WTC11 (cell line): Measurements from ENCODE around the gene PPP2R2C. TPM values are rescaled to one million over a fixed set of nuclear protein-coding genes. Genes with fewer than 3 reads are reported as not detected.

Source experiments
- ATAC-seq: fragments of 200-7000 bp; cut with Tn5 transposase; 2 replicates; pipeline ENCODE4 v1.10.0; 2021; ENCODE audit warnings: mild to moderate bottlenecking, moderate library complexity
- CTCF ChIA-PET: fragments of 300-600 bp; sonication (Branson Sonifier 250); formaldehyde crosslinking; loops from one replicate; lab custom pipeline; 2021; ENCODE audit warnings: antibody characterized with exemption; lab: Charles Lee
- POLR2A ChIA-PET: fragments of 350-600 bp; sonication (Branson Sonifier 250); formaldehyde crosslinking; loops from one replicate; lab custom pipeline; 2021; ENCODE audit warnings: antibody characterized with exemption; lab: Charles Lee
- DNase-seq: peaks from one replicate; pipeline ENCODE4 v3.0.0; 2021; ENCODE audit warnings: low spot score
- H3K27ac Mint-ChIP-seq: 2 replicates; pipeline ENCODE4 v1.8.0; 2021; ENCODE audit warnings: mixed read lengths
- H3K27me3 Mint-ChIP-seq: 2 replicates; pipeline ENCODE4 v1.8.0; 2021; ENCODE audit warnings: low read depth, mild to moderate bottlenecking, moderate library complexity, mixed read lengths
- H3K36me3 Mint-ChIP-seq: 2 replicates; pipeline ENCODE4 v1.8.0; 2021; ENCODE audit warnings: mixed read lengths
- H3K4me1 Mint-ChIP-seq: 2 replicates; pipeline ENCODE4 v1.8.0; 2022; ENCODE audit warnings: mixed read lengths
- H3K4me3 Mint-ChIP-seq: 2 replicates; pipeline ENCODE4 v1.8.0; 2021; ENCODE audit warnings: mild to moderate bottlenecking, moderate library complexity, mixed read lengths
- H3K9me3 Mint-ChIP-seq: 2 replicates; pipeline ENCODE4 v1.8.0; 2021; ENCODE audit warnings: mixed read lengths
- FOXJ3 ChIP-seq: sonication (generic); formaldehyde crosslinking; IDR thresholded peaks from 2 replicates; pipeline ENCODE4 v1.9.0; 2021; ENCODE audit warnings: missing genetic modification reagents, mild to moderate bottlenecking, borderline replicate concordance
- FOXK1 ChIP-seq: sonication (generic); formaldehyde crosslinking; IDR thresholded peaks from 2 replicates; pipeline ENCODE4 v1.8.0; 2022; ENCODE audit warnings: mild to moderate bottlenecking, moderate library complexity, missing genetic modification reagents
- FOXP4 ChIP-seq: sonication (generic); formaldehyde crosslinking; IDR thresholded peaks from 2 replicates; pipeline ENCODE4 v1.8.0; 2022; ENCODE audit warnings: mild to moderate bottlenecking, missing genetic modification reagents
- GRHL2 ChIP-seq: fragments of 250-450 bp; sonication (Bioruptor Pico); IDR thresholded peaks from 2 replicates; pipeline ENCODE4 v1.8.0; 2022; ENCODE audit warnings: mild to moderate bottlenecking, moderate library complexity; ENCODE audit not compliant: insufficient replicate concordance, severe bottlenecking
- HMGA2 ChIP-seq: fragments of 250-450 bp; sonication (Bioruptor Pico); IDR thresholded peaks from 2 replicates; pipeline ENCODE4 v1.4.0; 2021; ENCODE audit warnings: mild to moderate bottlenecking, moderate library complexity
- KAT7 ChIP-seq: sonication (generic); formaldehyde crosslinking; IDR thresholded peaks from 2 replicates; pipeline ENCODE4 v1.8.1; 2023; ENCODE audit warnings: missing genetic modification reagents, mild to moderate bottlenecking, borderline replicate concordance
- MLX ChIP-seq: sonication (generic); formaldehyde crosslinking; IDR thresholded peaks from 2 replicates; pipeline ENCODE4 v1.8.1; 2023; ENCODE audit warnings: mild to moderate bottlenecking, missing genetic modification reagents, moderate library complexity
- MYBL2 ChIP-seq: sonication (generic); formaldehyde crosslinking; IDR thresholded peaks from 2 replicates; pipeline ENCODE4 v1.8.1; 2023; ENCODE audit warnings: mild to moderate bottlenecking, moderate library complexity, missing genetic modification reagents
- NR1H2 ChIP-seq: sonication (generic); formaldehyde crosslinking; IDR thresholded peaks from 2 replicates; pipeline ENCODE4 v1.9.0; 2021; ENCODE audit warnings: mild to moderate bottlenecking, moderate library complexity, missing genetic modification reagents
- RELA ChIP-seq: sonication (generic); formaldehyde crosslinking; IDR thresholded peaks from 2 replicates; pipeline ENCODE4 v1.8.1; 2022; ENCODE audit warnings: missing genetic modification reagents, mild to moderate bottlenecking, borderline replicate concordance
- SP1 ChIP-seq: sonication (generic); formaldehyde crosslinking; conservative IDR thresholded peaks from 2 replicates; pipeline ENCODE4 v1.8.1; 2022; ENCODE audit warnings: missing genetic modification reagents
- TP53 ChIP-seq: sonication (generic); formaldehyde crosslinking; IDR thresholded peaks from 2 replicates; pipeline ENCODE4 v1.8.1; 2023; ENCODE audit warnings: mild to moderate bottlenecking, missing genetic modification reagents
- ZNF121 ChIP-seq: sonication (generic); formaldehyde crosslinking; IDR thresholded peaks from 2 replicates; pipeline ENCODE4 v1.8.0; 2023; ENCODE audit warnings: missing genetic modification reagents
- ZNF138 ChIP-seq: sonication (generic); formaldehyde crosslinking; conservative IDR thresholded peaks from 2 replicates; pipeline ENCODE4 v1.8.1; 2022; ENCODE audit warnings: mild to moderate bottlenecking, moderate library complexity, missing genetic modification reagents
- ZNF219 ChIP-seq: sonication (generic); formaldehyde crosslinking; IDR thresholded peaks from 2 replicates; pipeline ENCODE4 v1.8.0; 2023; ENCODE audit warnings: missing genetic modification reagents, mild to moderate bottlenecking, borderline replicate concordance
- ZNF425 ChIP-seq: fragments of 250-450 bp; sonication (Bioruptor Pico); conservative IDR thresholded peaks from 2 replicates; pipeline ENCODE4 v1.9.0; 2021; ENCODE audit warnings: mild to moderate bottlenecking
- ZNF671 ChIP-seq: fragments of 250-450 bp; sonication (Bioruptor Pico); IDR thresholded peaks from 2 replicates; pipeline ENCODE4 v1.8.0; 2021; ENCODE audit warnings: mild to moderate bottlenecking
- total RNA-seq: library from RNA; stranded (reverse); gene quantifications from 3 replicates; pipeline ENCODE4 v1.2.3, GENCODE V29; 2021
- TF ChIP-seq, protein P1 (sequence below): sonication (generic); formaldehyde crosslinking; conservative IDR thresholded peaks from 2 replicates; pipeline ENCODE4 v1.8.1; 2022; ENCODE audit warnings: mild to moderate bottlenecking, missing genetic modification reagents
- TF ChIP-seq, protein P2 (sequence below): sonication (generic); formaldehyde crosslinking; IDR thresholded peaks from 2 replicates; pipeline ENCODE4 v1.8.1; 2022; ENCODE audit warnings: mild to moderate bottlenecking, missing genetic modification reagents, moderate library complexity, borderline replicate concordance
- TF ChIP-seq, protein P3 (sequence below): fragments of 250-450 bp; sonication (Bioruptor Pico); IDR thresholded peaks from 2 replicates; pipeline ENCODE4 v1.9.0; 2021; ENCODE audit warnings: mild to moderate bottlenecking, borderline replicate concordance
- TF ChIP-seq, protein P4 (sequence below): sonication (generic); formaldehyde crosslinking; IDR thresholded peaks from 2 replicates; pipeline ENCODE4 v1.8.0; 2022; ENCODE audit warnings: mild to moderate bottlenecking, missing genetic modification reagents

PPP2R2C gene
- total RNA-seq, 1 experiment from 2014 or later, result 11.5 TPM

- Mint-ChIP-seq H3K9me3 (no peaks in the 10 kb centered on the region), H3K27me3 (no peaks in the 10 kb centered on the region), H3K36me3 (peaks cover 25% of the 10 kb centered on the region), H3K4me3 (no peak overlapping the region), H3K27ac (no peak overlapping the region), H3K4me1 (no peaks in the 10 kb centered on the region)
- DNase-seq (no peak), ATAC-seq (no peak)
- CTCF ChIA-PET, result interaction anchor here (1.0 to 1.4 kb wide), 3 partner anchors 11 to 47 kb away, joined by 3 to 6 read pairs (median 4); no protein-coding TSS in a partner anchor
- POLR2A ChIA-PET, result no interaction called here
- TF ChIP-seq FOXJ3 (CRISPR knock-in tag) (no peak), KAT7 (CRISPR knock-in tag) (no peak), SP1 (CRISPR knock-in tag) (no peak), MYBL2 (CRISPR knock-in tag) (no peak), RELA (CRISPR knock-in tag) (no peak), FOXK1 (CRISPR knock-in tag) (no peak), ZNF121 (CRISPR knock-in tag) (no peak)
- TF ChIP-seq, protein P1, sequence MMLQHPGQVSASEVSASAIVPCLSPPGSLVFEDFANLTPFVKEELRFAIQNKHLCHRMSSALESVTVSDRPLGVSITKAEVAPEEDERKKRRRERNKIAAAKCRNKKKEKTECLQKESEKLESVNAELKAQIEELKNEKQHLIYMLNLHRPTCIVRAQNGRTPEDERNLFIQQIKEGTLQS (CRISPR knock-in tag), result no peak
- TF ChIP-seq, protein P2, sequence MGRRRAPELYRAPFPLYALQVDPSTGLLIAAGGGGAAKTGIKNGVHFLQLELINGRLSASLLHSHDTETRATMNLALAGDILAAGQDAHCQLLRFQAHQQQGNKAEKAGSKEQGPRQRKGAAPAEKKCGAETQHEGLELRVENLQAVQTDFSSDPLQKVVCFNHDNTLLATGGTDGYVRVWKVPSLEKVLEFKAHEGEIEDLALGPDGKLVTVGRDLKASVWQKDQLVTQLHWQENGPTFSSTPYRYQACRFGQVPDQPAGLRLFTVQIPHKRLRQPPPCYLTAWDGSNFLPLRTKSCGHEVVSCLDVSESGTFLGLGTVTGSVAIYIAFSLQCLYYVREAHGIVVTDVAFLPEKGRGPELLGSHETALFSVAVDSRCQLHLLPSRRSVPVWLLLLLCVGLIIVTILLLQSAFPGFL (CRISPR knock-in tag), result no peak
- TF ChIP-seq, protein P3, sequence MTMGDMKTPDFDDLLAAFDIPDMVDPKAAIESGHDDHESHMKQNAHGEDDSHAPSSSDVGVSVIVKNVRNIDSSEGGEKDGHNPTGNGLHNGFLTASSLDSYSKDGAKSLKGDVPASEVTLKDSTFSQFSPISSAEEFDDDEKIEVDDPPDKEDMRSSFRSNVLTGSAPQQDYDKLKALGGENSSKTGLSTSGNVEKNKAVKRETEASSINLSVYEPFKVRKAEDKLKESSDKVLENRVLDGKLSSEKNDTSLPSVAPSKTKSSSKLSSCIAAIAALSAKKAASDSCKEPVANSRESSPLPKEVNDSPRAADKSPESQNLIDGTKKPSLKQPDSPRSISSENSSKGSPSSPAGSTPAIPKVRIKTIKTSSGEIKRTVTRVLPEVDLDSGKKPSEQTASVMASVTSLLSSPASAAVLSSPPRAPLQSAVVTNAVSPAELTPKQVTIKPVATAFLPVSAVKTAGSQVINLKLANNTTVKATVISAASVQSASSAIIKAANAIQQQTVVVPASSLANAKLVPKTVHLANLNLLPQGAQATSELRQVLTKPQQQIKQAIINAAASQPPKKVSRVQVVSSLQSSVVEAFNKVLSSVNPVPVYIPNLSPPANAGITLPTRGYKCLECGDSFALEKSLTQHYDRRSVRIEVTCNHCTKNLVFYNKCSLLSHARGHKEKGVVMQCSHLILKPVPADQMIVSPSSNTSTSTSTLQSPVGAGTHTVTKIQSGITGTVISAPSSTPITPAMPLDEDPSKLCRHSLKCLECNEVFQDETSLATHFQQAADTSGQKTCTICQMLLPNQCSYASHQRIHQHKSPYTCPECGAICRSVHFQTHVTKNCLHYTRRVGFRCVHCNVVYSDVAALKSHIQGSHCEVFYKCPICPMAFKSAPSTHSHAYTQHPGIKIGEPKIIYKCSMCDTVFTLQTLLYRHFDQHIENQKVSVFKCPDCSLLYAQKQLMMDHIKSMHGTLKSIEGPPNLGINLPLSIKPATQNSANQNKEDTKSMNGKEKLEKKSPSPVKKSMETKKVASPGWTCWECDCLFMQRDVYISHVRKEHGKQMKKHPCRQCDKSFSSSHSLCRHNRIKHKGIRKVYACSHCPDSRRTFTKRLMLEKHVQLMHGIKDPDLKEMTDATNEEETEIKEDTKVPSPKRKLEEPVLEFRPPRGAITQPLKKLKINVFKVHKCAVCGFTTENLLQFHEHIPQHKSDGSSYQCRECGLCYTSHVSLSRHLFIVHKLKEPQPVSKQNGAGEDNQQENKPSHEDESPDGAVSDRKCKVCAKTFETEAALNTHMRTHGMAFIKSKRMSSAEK (CRISPR knock-in tag), result no peak
- TF ChIP-seq, protein P4, sequence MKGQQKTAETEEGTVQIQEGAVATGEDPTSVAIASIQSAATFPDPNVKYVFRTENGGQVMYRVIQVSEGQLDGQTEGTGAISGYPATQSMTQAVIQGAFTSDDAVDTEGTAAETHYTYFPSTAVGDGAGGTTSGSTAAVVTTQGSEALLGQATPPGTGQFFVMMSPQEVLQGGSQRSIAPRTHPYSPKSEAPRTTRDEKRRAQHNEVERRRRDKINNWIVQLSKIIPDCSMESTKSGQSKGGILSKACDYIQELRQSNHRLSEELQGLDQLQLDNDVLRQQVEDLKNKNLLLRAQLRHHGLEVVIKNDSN (CRISPR knock-in tag), result no peak
These were observed 175.1 kb downstream of the PPP2R2C start for GRCh38 chr4:6297266-6297815.

- ChIA-PET POLR2A (no interaction called here), CTCF (interaction anchor here (1.3 to 1.4 kb wide), 2 partner anchors 31 to 45 kb away, joined by 3 to 4 read pairs; no protein-coding TSS in a partner anchor)
- H3K4me1 Mint-ChIP-seq, result no peaks in the 10 kb centered on the region
- no peak overlapping the region for H3K4me3 Mint-ChIP-seq
- H3K9me3 Mint-ChIP-seq, result no peaks in the 10 kb centered on the region
- no peak overlapping the region for H3K27ac Mint-ChIP-seq
- ATAC-seq (no peak), DNase-seq (no peak)
- TF ChIP-seq MLX (no peak), ZNF425 (CRISPR knock-in tag) (no peak), FOXK1 (CRISPR knock-in tag) (no peak), ZNF138 (CRISPR knock-in tag) (no peak), NR1H2 (CRISPR knock-in tag) (no peak), TP53 (no peak), GRHL2 (no peak), HMGA2 (CRISPR knock-in tag) (no peak), FOXP4 (no peak), ZNF671 (CRISPR knock-in tag) (no peak), ZNF219 (CRISPR knock-in tag) (no peak)
- TF ChIP-seq, protein P4 (CRISPR knock-in tag), result no peak
- H3K27me3 Mint-ChIP-seq, result no peaks in the 10 kb centered on the region
- peaks cover 15% of the 10 kb centered on the region for H3K36me3 Mint-ChIP-seq
These were observed 176.4 kb downstream of the PPP2R2C start for GRCh38 chr4:6296026-6296425.
